Measurements from ENCODE around the gene EXOSC9. TPM values are rescaled to one million over a fixed set of nuclear protein-coding genes. Genes with fewer than 3 reads are reported as not detected.

The EXOSC9 gene
- total and polyA plus RNA-seq, 2 of the 8 experiments (the other 6 are each of a cell fraction or from before 2014, with no cell fraction given) = 33.2 to 54.9 TPM

- no peak for TF ChIP-seq CHD7 (IDR thresholded peaks at IDR 0.05; ENCODE audit: insufficient replicate concordance, low read length)
- no peak for TF ChIP-seq CBX5 (IDR thresholded peaks at IDR 0.05; ENCODE audit: low read depth, low read length)
- TF ChIP-seq EZH2 (IDR thresholded peaks at IDR 0.05; ENCODE audit: low read depth, low read length, severe bottlenecking) = no peak
- no peak for TF ChIP-seq RBBP5 (IDR thresholded peaks at IDR 0.05; ENCODE audit: borderline replicate concordance, low read depth, low read length)
Measured at GRCh38 chr4:121784975-121785374, 16.1 kb upstream of the EXOSC9 start (continued).

Data from H1 (cell line).